ENCODE measurements around the gene SLC35G2. TPM values are rescaled to one million over a fixed set of nuclear protein-coding genes. Genes with fewer than 3 reads are reported as not detected.

Gene SLC35G2
- polyA plus RNA-seq, 1 donor from 2014 or later: 6.8 TPM

GRCh38 chr3:136835813-136836510 is 17.0 kb downstream of the SLC35G2 start:
- Histone ChIP-seq H3K9me3 (ENCODE audit: low read length) (no peaks in the 10 kb centered on the region), H3K79me2 (replicated peaks; ENCODE audit: insufficient read depth, low read length) (no peaks in the 10 kb centered on the region), H3K9ac (ENCODE audit: low read length) (no peak overlapping the region), H3K9me2 (ENCODE audit: insufficient read depth, low read length) (no peaks in the 10 kb centered on the region), H3K27ac (ENCODE audit: low read length) (no peak overlapping the region), H3F3A (ENCODE audit: insufficient read depth, low read length, poor library complexity, severe bottlenecking) (no peaks in the 10 kb centered on the region), H3K4me3 (ENCODE audit: low read length) (no peak overlapping the region), H3K4me2 (ENCODE audit: low read length) (no peak overlapping the region), H4K20me1 (ENCODE audit: insufficient read depth) (no peaks in the 10 kb centered on the region), H3K27me3 (ENCODE audit: insufficient read depth, low read depth, low read length) (no peaks in the 10 kb centered on the region), H3K36me3 (ENCODE audit: insufficient read depth, low read length) (no peaks in the 10 kb centered on the region), H2AFZ (ENCODE audit: low read depth, low read length) (no peak overlapping the region)
- TF ChIP-seq EZH2 (IDR thresholded peaks at IDR 0.05; ENCODE audit: borderline replicate concordance, insufficient read depth, low read length, poor library complexity, severe bottlenecking) (no peak), REST (IDR thresholded peaks at IDR 0.05; ENCODE audit: borderline replicate concordance) (no peak), EP300 (conservative IDR thresholded peaks at IDR 0.05; ENCODE audit: poor library complexity, severe bottlenecking) (no peak), MXI1 (conservative IDR thresholded peaks at IDR 0.05; ENCODE audit: poor library complexity, severe bottlenecking) (no peak), POLR2AphosphoS5 (IDR thresholded peaks at IDR 0.05) (no peak), TAF1 (IDR thresholded peaks at IDR 0.05; ENCODE audit: low read depth) (no peak), SMC3 (conservative IDR thresholded peaks at IDR 0.05; ENCODE audit: poor library complexity) (no peak), RAD21 (conservative IDR thresholded peaks at IDR 0.05) (no peak)
- TF ChIP-seq, protein P1, sequence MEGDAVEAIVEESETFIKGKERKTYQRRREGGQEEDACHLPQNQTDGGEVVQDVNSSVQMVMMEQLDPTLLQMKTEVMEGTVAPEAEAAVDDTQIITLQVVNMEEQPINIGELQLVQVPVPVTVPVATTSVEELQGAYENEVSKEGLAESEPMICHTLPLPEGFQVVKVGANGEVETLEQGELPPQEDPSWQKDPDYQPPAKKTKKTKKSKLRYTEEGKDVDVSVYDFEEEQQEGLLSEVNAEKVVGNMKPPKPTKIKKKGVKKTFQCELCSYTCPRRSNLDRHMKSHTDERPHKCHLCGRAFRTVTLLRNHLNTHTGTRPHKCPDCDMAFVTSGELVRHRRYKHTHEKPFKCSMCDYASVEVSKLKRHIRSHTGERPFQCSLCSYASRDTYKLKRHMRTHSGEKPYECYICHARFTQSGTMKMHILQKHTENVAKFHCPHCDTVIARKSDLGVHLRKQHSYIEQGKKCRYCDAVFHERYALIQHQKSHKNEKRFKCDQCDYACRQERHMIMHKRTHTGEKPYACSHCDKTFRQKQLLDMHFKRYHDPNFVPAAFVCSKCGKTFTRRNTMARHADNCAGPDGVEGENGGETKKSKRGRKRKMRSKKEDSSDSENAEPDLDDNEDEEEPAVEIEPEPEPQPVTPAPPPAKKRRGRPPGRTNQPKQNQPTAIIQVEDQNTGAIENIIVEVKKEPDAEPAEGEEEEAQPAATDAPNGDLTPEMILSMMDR (IDR thresholded peaks at IDR 0.05; ENCODE audit: poor library complexity, severe bottlenecking): no peak

DNA sequence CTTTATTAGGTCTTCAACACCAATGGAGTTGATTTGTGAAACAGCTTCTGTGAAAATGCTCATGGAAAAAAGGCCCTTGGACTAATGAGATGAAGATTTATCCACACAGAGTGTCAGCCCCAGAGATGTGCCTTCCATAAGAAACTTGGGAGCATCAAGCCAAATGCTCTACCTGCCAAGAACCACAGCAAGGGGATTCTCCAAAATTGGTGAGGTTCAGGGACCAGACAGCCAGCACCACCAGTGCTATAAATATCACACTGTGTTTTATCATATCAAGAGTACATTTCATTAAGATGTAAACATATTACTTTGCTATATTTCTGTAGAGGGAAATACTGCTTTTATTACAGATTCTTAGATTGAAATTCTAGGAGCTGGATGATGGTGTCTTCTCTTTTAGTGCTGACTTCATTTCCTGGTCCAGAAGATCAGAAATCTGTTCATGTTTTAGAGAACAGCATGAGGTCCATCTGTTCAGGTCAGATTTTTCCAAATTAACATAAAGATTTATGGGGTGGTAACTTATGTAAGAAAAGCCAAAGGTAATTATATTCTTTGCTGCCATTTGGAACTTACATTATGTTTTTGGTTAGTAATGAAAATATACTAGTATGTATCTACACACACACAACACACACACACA is 17.7 kb downstream of the SLC35G2 start:
- H3K9me2 ChIP-seq (ENCODE audit: insufficient read depth, low read length): no peaks in the 10 kb centered on the region
- H2AFZ ChIP-seq (ENCODE audit: low read depth, low read length): no peak overlapping the region
- no peaks in the 10 kb centered on the region for H3K9me3 ChIP-seq (ENCODE audit: low read length)
- no peak overlapping the region for H3K27ac ChIP-seq (ENCODE audit: low read length)
- H3K9ac ChIP-seq (ENCODE audit: low read length): no peak overlapping the region
- TF ChIP-seq EP300 (conservative IDR thresholded peaks at IDR 0.05; ENCODE audit: poor library complexity, severe bottlenecking) (no peak), EZH2 (IDR thresholded peaks at IDR 0.05; ENCODE audit: borderline replicate concordance, insufficient read depth, low read length, poor library complexity, severe bottlenecking) (no peak), POLR2AphosphoS5 (IDR thresholded peaks at IDR 0.05) (no peak)
- H3K4me2 ChIP-seq (ENCODE audit: low read length): no peak overlapping the region
- H3K4me3 ChIP-seq (ENCODE audit: low read length): no peak overlapping the region
- H3K36me3 ChIP-seq (ENCODE audit: insufficient read depth, low read length): no peaks in the 10 kb centered on the region
- H3K79me2 ChIP-seq (replicated peaks; ENCODE audit: insufficient read depth, low read length): no peaks in the 10 kb centered on the region
- H3F3A ChIP-seq (ENCODE audit: insufficient read depth, low read length, poor library complexity, severe bottlenecking): no peaks in the 10 kb centered on the region
- H3K27me3 ChIP-seq (ENCODE audit: insufficient read depth, low read depth, low read length): no peaks in the 10 kb centered on the region
- H4K20me1 ChIP-seq (ENCODE audit: insufficient read depth): no peaks in the 10 kb centered on the region

Data from neural cell (in vitro differentiated cells).